GM12878 (cell line): Measurements from ENCODE around the gene XRCC4. TPM values are rescaled to one million over a fixed set of nuclear protein-coding genes. Genes with fewer than 3 reads are reported as not detected.

Experiments used
- ATAC-seq: fragments of 200-7000 bp; cut with Tn5 transposase; 3 replicates; pipeline ENCODE4 v1.9.1; 2020; ENCODE audit warnings: mild to moderate bottlenecking, moderate library complexity
- BruUV-seq: library from RNA; stranded (reverse); fragments of 400-500 nt; replicated peaks from 2 replicates; lab custom pipeline; 2021; lab: Mats Ljungman, UMichigan
- CTCF ChIA-PET: fragments of 300-600 bp; sonication (Branson Sonifier 250); formaldehyde crosslinking; extraction: SDS; loops from one replicate; lab custom pipeline; 2021; ENCODE audit warnings: inconsistent platforms; lab: Yijun Ruan, JAX
- POLR2A ChIA-PET: fragments of 350-600 bp; formaldehyde crosslinking; extraction: SDS; loops from one replicate; lab custom pipeline; 2021; ENCODE audit warnings: inconsistent platforms; lab: Charles Lee
- RAD21 ChIA-PET: fragments of 300-600 bp; sonication (Branson Sonifier 250); formaldehyde crosslinking; loops from one replicate; lab custom pipeline; 2023; ENCODE audit warnings: antibody characterized with exemption; ENCODE audit not compliant: unreplicated experiment; lab: Charles Lee
- SMC1A ChIA-PET: fragments of 300-600 bp; sonication (Branson Sonifier 250); formaldehyde crosslinking; loops from one replicate; lab custom pipeline; 2023; ENCODE audit not compliant: unreplicated experiment, uncharacterized antibody; lab: Charles Lee
- DNase-seq: peaks from one replicate; pipeline ENCODE4 v3.0.0-alpha.2; 2011; ENCODE audit warnings: low read depth, low spot score
- FAIRE-seq: peaks from 3 replicates; lab custom pipeline; 2011; peaks lifted over from hg19 to GRCh38; lab: Jason Lieb, UNC
- H2AFZ ChIP-seq: 2 replicates; pipeline ENCODE4 v1.6.0; 2011; ENCODE audit warnings: low read depth, low read length, control low read depth; ENCODE audit not compliant: control insufficient read depth
- H3K27ac ChIP-seq: 2 replicates; pipeline ENCODE4 v1.5.1; 2011; ENCODE audit warnings: control low read depth; ENCODE audit not compliant: control insufficient read depth, insufficient read depth
- H3K27me3 ChIP-seq, 2 experiments: replicated peaks in 1 of 2; 2 replicates each; pipeline versions ENCODE4 v1.6.0 to v1.6.1; 2011; ENCODE audit warnings: low read length in 1 of 2; ENCODE audit not compliant: control insufficient read depth in 2 of 2, insufficient read depth in 2 of 2
- H3K36me3 ChIP-seq, 2 experiments: 2 replicates each; pipeline ENCODE4 v1.5.1; 2011; ENCODE audit warnings: low read length in 1 of 2; ENCODE audit not compliant: control insufficient read depth in 2 of 2, insufficient read depth in 2 of 2
- H3K4me1 ChIP-seq: 2 replicates; pipeline ENCODE4 v1.6.1; 2011; ENCODE audit warnings: mild to moderate bottlenecking, low read length, moderate library complexity, mixed read lengths; ENCODE audit not compliant: control insufficient read depth, insufficient read depth
- H3K4me2 ChIP-seq: 2 replicates; pipeline ENCODE4 v1.6.0; 2011; ENCODE audit warnings: control low read depth; ENCODE audit not compliant: control insufficient read depth, insufficient read depth
- H3K4me3 ChIP-seq: fragments of 200-600 bp; sonication (generic); 2 replicates; pipeline ENCODE4 v1.5.1; 2016
- H3K79me2 ChIP-seq: 2 replicates; pipeline ENCODE4 v1.6.0; 2011; ENCODE audit warnings: low read length; ENCODE audit not compliant: control insufficient read depth, insufficient read depth
- H3K9ac ChIP-seq: 2 replicates; pipeline ENCODE4 v1.8.0; 2011; ENCODE audit warnings: low read length, control low read depth, mixed read lengths; ENCODE audit not compliant: control insufficient read depth, insufficient read depth
- H3K9me3 ChIP-seq: replicated peaks from 3 replicates; pipeline ENCODE4 v1.5.1; 2011; ENCODE audit warnings: mild to moderate bottlenecking, low read length; ENCODE audit not compliant: control insufficient read depth, insufficient read depth
- H4K20me1 ChIP-seq: 2 replicates; pipeline ENCODE4 v1.6.0; 2011; ENCODE audit not compliant: control insufficient read depth, insufficient read depth
- BCLAF1 ChIP-seq: fragments of 450-650 bp; IDR thresholded peaks from 2 replicates; pipeline ENCODE4 v1.6.1; 2017; ENCODE audit warnings: antibody characterized with exemption, mild to moderate bottlenecking, moderate library complexity
- CBFB ChIP-seq: IDR thresholded peaks from 2 replicates; pipeline ENCODE4 v1.6.1; 2016; ENCODE audit warnings: antibody characterized with exemption, low read depth
- E4F1 ChIP-seq: fragments of 450-650 bp; IDR thresholded peaks from 2 replicates; pipeline ENCODE4 v1.6.1; 2018; ENCODE audit warnings: borderline replicate concordance, mild to moderate bottlenecking; ENCODE audit not compliant: partially characterized antibody
- EED ChIP-seq: sonication (generic); IDR thresholded peaks from 2 replicates; pipeline ENCODE4 v1.6.1; 2016; ENCODE audit warnings: antibody characterized with exemption, low read depth
- FOXM1 ChIP-seq: IDR thresholded peaks from 2 replicates; pipeline ENCODE4 v1.6.1; 2012; ENCODE audit warnings: low read depth, mild to moderate bottlenecking, inconsistent platforms, low read length, moderate library complexity
- GABPA ChIP-seq: IDR thresholded peaks from 2 replicates; pipeline ENCODE4 v1.6.1; 2014; ENCODE audit warnings: antibody characterized with exemption, low read depth, mild to moderate bottlenecking, inconsistent platforms
- MEF2A ChIP-seq: IDR thresholded peaks from 2 replicates; pipeline ENCODE4 v1.6.1; 2011; ENCODE audit warnings: low read depth, mild to moderate bottlenecking, low read length, moderate library complexity; ENCODE audit not compliant: insufficient read depth
- NBN ChIP-seq: fragments of 450-650 bp; IDR thresholded peaks from 2 replicates; pipeline ENCODE4 v1.6.1; 2016
- PKNOX1 ChIP-seq: fragments of 450-650 bp; IDR thresholded peaks from 2 replicates; pipeline ENCODE4 v1.6.1; 2016; ENCODE audit warnings: mild to moderate bottlenecking
- SMC3 ChIP-seq: IDR thresholded peaks from 2 replicates; pipeline ENCODE4 v1.6.1; 2011; ENCODE audit warnings: low read length, improper control_type of control experiment, borderline replicate concordance
- SPI1 ChIP-seq: IDR thresholded peaks from 2 replicates; pipeline ENCODE4 v1.6.1; 2011; ENCODE audit warnings: low read depth, mild to moderate bottlenecking, low read length, moderate library complexity, borderline replicate concordance; ENCODE audit not compliant: insufficient read depth
- SUZ12 ChIP-seq: fragments of 200-600 bp; sonication (generic); IDR thresholded peaks from one replicate; pipeline ENCODE4 v1.6.1; 2018; ENCODE audit warnings: antibody characterized with exemption, mild to moderate bottlenecking; ENCODE audit not compliant: unreplicated experiment
- TCF7 ChIP-seq: IDR thresholded peaks from 2 replicates; pipeline ENCODE4 v1.6.1; 2014; ENCODE audit warnings: antibody characterized with exemption, borderline replicate concordance
- ZNF592 ChIP-seq: fragments of 450-650 bp; IDR thresholded peaks from 2 replicates; pipeline ENCODE4 v1.6.1; 2017; ENCODE audit warnings: mild to moderate bottlenecking, moderate library complexity
- WGBS: methylation state at CpG from one replicate; pipeline ENCODE4 v1.1.6; 2016; ENCODE audit warnings: low lambda C conversion rate; ENCODE audit not compliant: insufficient replicate concordance, insufficient coverage; ENCODE audit errors: missing lambda C conversion rate; 5-methylcytosine and 5-hydroxymethylcytosine counted together
- in situ Hi-C: fragments of 300-500 bp; cut with MboI; formaldehyde crosslinking; loops from 9 replicates; pipeline ENCODE4 v1.14.3; 2018; ENCODE audit warnings: mixed read lengths
- intact Hi-C: fragments of 100-400 bp; cut with micrococcal nuclease; formaldehyde crosslinking; loops from one replicate; pipeline ENCODE4 v1.14.2; 2022; ENCODE audit not compliant: unreplicated experiment
- polyA plus RNA-seq, 11 experiments: library from polyadenylated mRNA; depleted of rRNA in 4 of 11; unstranded in 6 of 11; stranded (reverse) in 5 of 11; fragments of >200 nt; fragmentation: Nextera tagmentation in 4 of 11; fragmentation: Illumina TruSeq in 1 of 11; extraction: Ambion mirVana in 4 of 11; extraction: Trizol in 1 of 11; gene quantifications; 1 replicate in 1 of 11; 2 replicates in 10 of 11; pipeline versions ENCODE4 v1.2.1 to v1.2.3, GENCODE V29; 2011 to 2016; ENCODE audit warnings: inconsistent platforms in 2 of 11, missing spikeins in 2 of 11, low read depth in 1 of 11
- total RNA-seq, 4 experiments: library from RNA; depleted of rRNA in 3 of 4; stranded (reverse); fragments of >200 nt in 3 of 4; fragmentation: Illumina TruSeq in 1 of 4; extraction: Trizol in 1 of 4; gene quantifications; 2 replicates each; pipeline versions ENCODE4 v1.2.1 to v1.2.3, GENCODE V29; 2013 to 2021

XRCC4 gene
- total and polyA plus RNA-seq, 10 of the 15 experiments (the other 5 are each of a cell fraction or from before 2014, with no cell fraction given): 12.1 to 53.6 (median 25.8) TPM

- POLR2A ChIA-PET: no interaction called here
- ATAC-seq: no peak
- Histone ChIP-seq H3K9me3 (no peaks in the 10 kb centered on the region), H3K4me2 (no peak overlapping the region), H3K27ac (no peak overlapping the region), H3K79me2 (no peaks in the 10 kb centered on the region), H3K4me3 (no peak overlapping the region), H3K9ac (no peak overlapping the region), H3K27me3 (no peaks in the 10 kb centered on the region), H3K4me1 (no peaks in the 10 kb centered on the region), H4K20me1 (no peaks in the 10 kb centered on the region), H2AFZ (no peak overlapping the region), H3K36me3 (no peaks in the 10 kb centered on the region)
- TF ChIP-seq SMC3: no peak
- no peak for TF ChIP-seq E4F1
- TF ChIP-seq SUZ12: no peak
- TF ChIP-seq MEF2A: no peak
- TF ChIP-seq CBFB: no peak
- no peak for TF ChIP-seq BCLAF1
- TF ChIP-seq NBN: no peak
- TF ChIP-seq PKNOX1: no peak
- no peak for TF ChIP-seq FOXM1
- no peak for TF ChIP-seq EED
- TF ChIP-seq SPI1: no peak
- no peak for TF ChIP-seq ZNF592
- no peak for TF ChIP-seq TCF7
- TF ChIP-seq GABPA: no peak
- BruUV-seq: no TSS peak
- CTCF ChIA-PET: no interaction called here
- in situ Hi-C loops (no loop called here), intact Hi-C loops (no loop called here)
- 23% methylated on average over 2 of the region's 2 CpGs for WGBS
- RAD21 ChIA-PET: no interaction called here
- DNase-seq: no peak
- FAIRE-seq: no peak
- SMC1A ChIA-PET: interaction anchor here (0.6 to 1.7 kb wide), 2 partner anchors 21 to 27 kb away, joined by 3 to 4 read pairs; no protein-coding TSS in a partner anchor
These were observed 299.1 kb downstream of the XRCC4 start for GRCh38 chr5:83376461-83376860.
